AG09319 (cell line): ENCODE data around the gene KLHL29.

Experiments
- DNase-seq: peaks from one replicate; pipeline ENCODE4 v3.0.0-alpha.2; 2010; ENCODE audit warnings: low read depth; ENCODE audit errors: extremely low read depth
- TF ChIP-seq, protein P1 (sequence below): IDR thresholded peaks from 2 replicates; pipeline ENCODE4 v1.5.1; 2011; ENCODE audit warnings: low read depth, mild to moderate bottlenecking, inconsistent platforms, low read length, moderate library complexity

KLHL29 gene

DNA sequence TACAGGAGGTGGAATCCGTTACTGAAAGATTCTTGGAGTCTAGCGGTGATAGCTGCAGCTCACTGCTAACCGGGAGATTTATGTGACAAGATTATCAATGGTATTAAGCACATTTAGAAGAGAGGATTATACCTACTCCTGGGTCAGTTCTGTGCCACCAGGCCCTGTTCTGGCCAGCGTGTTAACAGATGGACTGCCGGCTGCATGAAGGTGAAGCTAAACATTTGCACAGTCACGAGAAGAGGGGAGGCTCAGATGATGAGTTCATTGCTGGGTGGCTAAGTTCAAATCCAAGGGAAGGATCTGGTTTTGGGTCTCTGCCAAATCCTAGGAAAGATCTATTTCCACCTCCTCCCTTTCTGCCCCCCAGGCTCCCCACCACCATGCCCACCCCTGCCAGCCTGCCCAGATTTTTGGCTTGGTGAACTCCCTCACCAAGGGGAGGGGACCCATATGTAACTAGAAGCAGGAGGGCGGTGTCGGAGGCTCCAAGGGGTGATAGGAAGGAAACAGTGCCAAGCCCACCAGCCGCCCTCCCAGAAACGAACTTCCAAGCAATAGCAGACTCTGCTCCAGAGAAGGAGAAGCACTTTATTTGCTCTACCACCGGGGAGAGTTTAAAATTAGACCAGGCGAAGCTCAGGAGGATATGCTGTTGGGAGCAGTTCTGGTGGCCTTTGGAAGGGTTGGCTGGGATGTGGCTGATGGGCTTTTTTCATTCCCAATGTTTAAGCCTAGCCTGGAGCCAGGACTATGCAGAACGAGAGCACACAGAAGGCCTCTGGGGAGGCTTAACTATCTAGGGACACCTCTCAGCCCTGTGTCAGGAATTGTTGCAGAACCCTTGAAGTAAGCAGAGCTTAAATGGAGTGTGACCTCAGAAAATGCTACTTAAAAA lies 200.5 kb downstream of the KLHL29 start:
- DNase-seq: no peak
- TF ChIP-seq, protein P1, sequence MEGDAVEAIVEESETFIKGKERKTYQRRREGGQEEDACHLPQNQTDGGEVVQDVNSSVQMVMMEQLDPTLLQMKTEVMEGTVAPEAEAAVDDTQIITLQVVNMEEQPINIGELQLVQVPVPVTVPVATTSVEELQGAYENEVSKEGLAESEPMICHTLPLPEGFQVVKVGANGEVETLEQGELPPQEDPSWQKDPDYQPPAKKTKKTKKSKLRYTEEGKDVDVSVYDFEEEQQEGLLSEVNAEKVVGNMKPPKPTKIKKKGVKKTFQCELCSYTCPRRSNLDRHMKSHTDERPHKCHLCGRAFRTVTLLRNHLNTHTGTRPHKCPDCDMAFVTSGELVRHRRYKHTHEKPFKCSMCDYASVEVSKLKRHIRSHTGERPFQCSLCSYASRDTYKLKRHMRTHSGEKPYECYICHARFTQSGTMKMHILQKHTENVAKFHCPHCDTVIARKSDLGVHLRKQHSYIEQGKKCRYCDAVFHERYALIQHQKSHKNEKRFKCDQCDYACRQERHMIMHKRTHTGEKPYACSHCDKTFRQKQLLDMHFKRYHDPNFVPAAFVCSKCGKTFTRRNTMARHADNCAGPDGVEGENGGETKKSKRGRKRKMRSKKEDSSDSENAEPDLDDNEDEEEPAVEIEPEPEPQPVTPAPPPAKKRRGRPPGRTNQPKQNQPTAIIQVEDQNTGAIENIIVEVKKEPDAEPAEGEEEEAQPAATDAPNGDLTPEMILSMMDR: no peak

DNA sequence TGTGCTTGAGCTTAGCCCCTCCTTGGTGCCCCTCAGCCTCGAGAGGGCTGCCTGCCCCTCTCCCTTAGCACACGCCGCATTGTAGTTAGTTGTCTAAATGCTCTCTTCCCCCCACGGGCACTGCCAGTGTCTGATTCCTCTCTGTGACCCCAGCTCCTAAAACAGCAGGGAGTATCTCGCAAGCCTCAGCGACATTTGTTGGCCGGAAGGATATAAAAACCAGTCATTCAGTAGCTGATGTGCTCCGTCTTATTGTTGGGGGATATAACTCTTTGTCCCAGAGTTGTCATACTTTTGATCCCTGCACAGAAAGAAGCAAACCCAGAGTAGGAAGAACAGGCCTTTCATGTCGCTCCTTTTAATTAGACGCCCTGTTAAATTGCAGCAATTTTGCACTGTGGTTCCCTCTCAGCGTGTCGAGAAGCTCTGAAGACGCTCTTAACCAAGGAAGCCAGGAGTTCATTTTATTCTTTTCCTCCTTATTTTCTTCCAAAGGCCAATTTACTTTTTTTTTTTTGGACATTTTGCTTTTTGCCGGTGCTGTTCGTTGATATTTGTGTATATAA lies 201.8 kb downstream of the KLHL29 start:
- DNase-seq: no peak
- TF ChIP-seq, protein P1: no peak

DNA sequence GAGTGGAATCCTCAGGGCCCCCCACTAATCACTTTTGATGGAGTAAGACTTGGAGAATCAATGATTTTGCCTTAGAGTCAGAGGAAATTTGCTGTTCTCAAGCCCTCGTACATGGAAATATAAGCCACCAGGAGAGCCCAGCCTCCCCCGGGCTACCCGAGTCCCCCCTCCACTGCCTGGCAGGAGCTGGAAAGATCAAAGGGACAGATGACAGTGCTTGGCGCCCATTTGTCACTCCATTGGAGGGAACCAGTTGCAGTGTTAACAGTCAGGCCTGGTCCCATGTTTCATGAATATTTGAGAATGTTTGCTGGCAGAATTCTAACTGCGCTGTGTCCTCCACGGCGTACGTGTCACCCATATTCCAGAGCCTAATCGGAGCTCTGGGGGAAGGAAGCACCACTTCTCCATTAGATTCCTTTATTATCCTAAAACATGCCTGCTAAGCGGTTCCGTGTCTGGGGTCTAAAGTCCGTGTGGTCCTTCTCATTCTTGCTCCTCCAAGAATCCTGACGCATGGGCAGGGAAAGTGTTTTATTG lies 202.4 kb downstream of the KLHL29 start:
- no peak for DNase-seq
- TF ChIP-seq, protein P1: no peak

DNA sequence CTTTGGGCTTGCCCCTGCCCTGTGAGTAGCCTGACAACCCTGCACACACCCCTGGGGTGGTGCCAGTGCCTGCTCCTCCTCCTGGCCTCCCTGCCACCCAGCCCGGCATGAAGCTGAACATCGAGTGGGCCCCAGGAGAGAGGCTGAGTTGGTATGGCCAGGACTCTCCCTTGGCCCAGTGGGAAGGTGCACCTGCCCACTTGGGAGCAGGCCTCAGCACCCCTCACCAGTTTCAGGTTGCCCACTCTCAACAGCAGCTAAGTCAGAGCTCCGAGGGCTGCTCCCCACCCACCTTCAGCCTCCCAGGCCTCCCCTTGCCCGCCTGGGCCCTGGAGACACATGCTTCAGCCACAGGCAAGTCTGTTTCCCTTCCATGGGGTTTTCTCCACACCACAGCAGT lies 203.1 kb downstream of the KLHL29 start:
- no peak for DNase-seq

DNA sequence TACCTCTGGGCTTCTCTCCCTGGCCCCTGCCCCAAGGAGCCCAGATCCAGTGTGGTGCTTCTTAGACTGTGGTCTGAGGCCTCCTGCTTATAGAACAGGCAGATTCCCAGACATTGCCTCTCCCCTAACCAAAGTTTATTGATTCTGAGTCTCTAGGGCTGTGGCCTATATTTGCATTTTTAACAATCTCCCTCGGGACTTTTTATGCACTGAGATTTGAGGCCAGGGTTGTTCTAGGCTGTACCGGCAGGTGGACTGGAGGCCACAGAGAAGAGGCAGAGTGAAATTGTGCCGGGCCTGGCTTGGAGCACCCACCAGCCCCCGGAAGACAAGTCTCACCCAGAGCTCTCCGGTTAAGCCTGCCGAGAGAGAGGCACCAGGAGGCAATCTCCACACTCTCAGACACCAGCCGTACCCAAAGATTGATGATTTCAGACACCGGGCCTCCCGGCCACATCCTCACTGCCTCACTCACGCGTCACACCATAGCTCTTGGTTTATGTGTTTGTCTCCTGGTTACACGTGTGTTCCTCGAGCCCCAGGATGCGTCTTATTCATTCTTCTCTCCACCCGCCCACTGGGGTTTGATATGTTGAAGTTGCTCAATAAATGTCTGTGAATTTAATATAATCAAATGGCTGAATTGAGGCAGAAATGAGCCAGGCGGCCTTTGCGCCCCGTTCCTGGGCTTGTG lies 203.7 kb downstream of the KLHL29 start:
- TF ChIP-seq, protein P1: no peak
- no peak for DNase-seq

More for the DNA sequence above, 203.1 kb downstream of the KLHL29 start:
- TF ChIP-seq, protein P1: no peak

DNA sequence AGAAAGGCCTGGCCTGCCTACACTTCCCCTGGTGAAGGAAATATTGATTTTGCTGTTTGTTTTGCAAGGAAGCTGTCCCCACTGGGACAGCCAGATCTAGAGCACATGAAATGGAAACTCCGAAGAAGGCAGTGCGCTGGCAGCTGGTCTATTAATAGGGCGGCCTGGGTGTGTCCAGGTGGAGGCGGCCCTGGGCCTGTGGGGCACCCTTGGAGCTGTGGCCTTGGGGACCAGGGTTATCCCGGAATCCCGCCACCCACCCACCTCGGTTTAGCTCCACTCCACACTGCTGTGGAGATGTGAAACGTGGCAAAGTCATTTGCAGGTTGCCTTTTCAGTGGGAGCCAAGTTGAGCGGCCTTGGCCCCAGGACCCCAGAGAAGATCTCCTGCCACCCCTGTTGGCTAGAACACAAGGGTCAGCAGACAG lies 204.3 kb downstream of the KLHL29 start:
- TF ChIP-seq, protein P1: no peak
- no peak for DNase-seq
